Activated T-helper 1 cell treated with anti-CD3 and anti-CD28 coated beads, Interleukin-12 subunit alpha, Interleukin-12 subunit beta, Interleukin-2, Interleukin-4 antibody, amounts not matched to agents 30 ng/mL and 10 ng/mL and 1 ng/mL, durations not matched to agents 14 hours and 24 hours and 36 hours (primary cell): Measurements from ENCODE around the gene ZSCAN26. TPM values are rescaled to one million over a fixed set of nuclear protein-coding genes. Genes with fewer than 3 reads are reported as not detected.
"Not testable (repeated sequence)": the region's sequence is repeated elsewhere in the genome, so short reads cannot be mapped to it uniquely, and the experiment has no call there.

Source experiments
- DNase-seq: peaks from one replicate; pipeline ENCODE4 v3.0.0; 2021; ENCODE audit warnings: low spot score
- H3K27ac Mint-ChIP-seq: one replicate; pipeline ENCODE4 v1.8.0; 2021; ENCODE audit warnings: mild to moderate bottlenecking, mixed read lengths
- H3K27me3 Mint-ChIP-seq: one replicate; pipeline ENCODE4 v1.8.0; 2022; ENCODE audit warnings: mild to moderate bottlenecking, moderate library complexity, mixed read lengths; ENCODE audit not compliant: insufficient read depth
- H3K36me3 Mint-ChIP-seq: one replicate; pipeline ENCODE4 v1.8.0; 2021; ENCODE audit warnings: low read depth, mixed read lengths
- H3K4me1 Mint-ChIP-seq: one replicate; pipeline ENCODE4 v1.8.0; 2021; ENCODE audit warnings: low read depth, mixed read lengths
- H3K4me3 Mint-ChIP-seq: one replicate; pipeline ENCODE4 v1.8.0; 2021; ENCODE audit warnings: mild to moderate bottlenecking, moderate library complexity, mixed read lengths
- H3K9me3 Mint-ChIP-seq: one replicate; pipeline ENCODE4 v1.8.0; 2021; ENCODE audit warnings: mixed read lengths
- intact Hi-C: fragments of 100-400 bp; cut with micrococcal nuclease; formaldehyde crosslinking; loops from one replicate; pipeline ENCODE4 v1.15.1; 2024
- total RNA-seq: library from RNA; stranded (reverse); gene quantifications from 2 replicates; pipeline ENCODE4 v1.2.3, GENCODE V29; 2022

Gene ZSCAN26
- total RNA-seq, 1 donor from 2014 or later = 5.4 TPM

DNA sequence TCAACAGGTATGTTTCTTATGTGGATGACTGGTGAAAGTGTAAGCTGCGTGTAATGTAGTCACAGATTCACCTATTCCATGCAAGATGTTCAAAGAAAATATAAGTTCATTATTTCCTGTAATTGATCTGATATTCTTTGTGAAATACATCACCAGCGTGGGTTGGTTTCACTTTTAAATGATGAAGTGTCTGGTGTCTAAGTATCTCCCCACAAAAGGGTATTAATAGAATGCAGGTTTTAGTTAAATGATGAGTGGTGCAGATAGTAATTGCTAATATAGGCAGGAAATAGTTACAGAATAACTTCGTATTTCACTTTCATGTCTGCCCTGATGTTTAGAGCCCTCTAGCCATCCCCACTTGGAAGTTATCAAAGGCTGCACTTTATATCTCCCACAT is 36.6 kb downstream of the ZSCAN26 start:
- no peak for DNase-seq
- H3K27me3 Mint-ChIP-seq = peaks cover 5% of the 10 kb centered on the region
- H3K4me1 Mint-ChIP-seq = peaks cover 15% of the 10 kb centered on the region
- peaks cover 13% of the 10 kb centered on the region for H3K9me3 Mint-ChIP-seq
- no peak overlapping the region for H3K4me3 Mint-ChIP-seq
- H3K36me3 Mint-ChIP-seq = peaks cover 5% of the 10 kb centered on the region
- no peak overlapping the region for H3K27ac Mint-ChIP-seq
- intact Hi-C loops = no loop called here

GRCh38 chr6:28306363-28306762 is 39.4 kb downstream of the ZSCAN26 start:
- H3K27me3 Mint-ChIP-seq, H3K36me3 Mint-ChIP-seq, H3K4me3 Mint-ChIP-seq, DNase-seq, intact Hi-C loops, H3K27ac Mint-ChIP-seq: not testable (repeated sequence)
- H3K4me1 Mint-ChIP-seq = peaks cover 15% of the 10 kb centered on the region
- peaks cover 15% of the 10 kb centered on the region for H3K9me3 Mint-ChIP-seq

GRCh38 chr6:28311139-28311823 is 44.3 kb downstream of the ZSCAN26 start:
- Mint-ChIP-seq H3K4me1 (no peaks in the 10 kb centered on the region), H3K27me3 (peaks cover 15% of the 10 kb centered on the region), H3K36me3 (peaks cover 2% of the 10 kb centered on the region), H3K9me3 (peaks cover 10% of the 10 kb centered on the region), H3K27ac (no peak overlapping the region), H3K4me3 (no peak overlapping the region)
- intact Hi-C loops = no loop called here
- no peak for DNase-seq

GRCh38 chr6:28312939-28313338 is 46.0 kb downstream of the ZSCAN26 start:
- intact Hi-C loops = no loop called here
- Mint-ChIP-seq H3K4me1 (no peaks in the 10 kb centered on the region), H3K27ac (no peak overlapping the region), H3K36me3 (peaks cover 2% of the 10 kb centered on the region), H3K27me3 (peaks cover 17% of the 10 kb centered on the region), H3K4me3 (no peak overlapping the region), H3K9me3 (peaks cover 6% of the 10 kb centered on the region)
- no peak for DNase-seq

GRCh38 chr6:28315628-28316027 is 48.7 kb downstream of the ZSCAN26 start:
- no peaks in the 10 kb centered on the region for H3K36me3 Mint-ChIP-seq
- H3K4me1 Mint-ChIP-seq = no peaks in the 10 kb centered on the region
- intact Hi-C loops = no loop called here
- peaks cover under 1% of the 10 kb centered on the region for H3K9me3 Mint-ChIP-seq
- no peak overlapping the region for H3K27ac Mint-ChIP-seq
- H3K4me3 Mint-ChIP-seq = no peak overlapping the region
- DNase-seq = no peak
- peaks cover 15% of the 10 kb centered on the region for H3K27me3 Mint-ChIP-seq

- DNase-seq, H3K27ac Mint-ChIP-seq, H3K4me3 Mint-ChIP-seq, H3K36me3 Mint-ChIP-seq, intact Hi-C loops, H3K4me1 Mint-ChIP-seq: not testable (repeated sequence)
- Mint-ChIP-seq H3K27me3 (peaks cover 10% of the 10 kb centered on the region), H3K9me3 (peaks cover 11% of the 10 kb centered on the region)
Observed at GRCh38 chr6:28317866-28318265, 50.9 kb downstream of the ZSCAN26 start.

- H3K4me3 Mint-ChIP-seq = no peak overlapping the region
- intact Hi-C loops = no loop called here
- H3K27me3 Mint-ChIP-seq = peaks cover 6% of the 10 kb centered on the region
- H3K9me3 Mint-ChIP-seq = peaks cover 49% of the 10 kb centered on the region
- H3K27ac Mint-ChIP-seq = no peak overlapping the region
- peaks cover 7% of the 10 kb centered on the region for H3K36me3 Mint-ChIP-seq
- H3K4me1 Mint-ChIP-seq = no peaks in the 10 kb centered on the region
- no peak for DNase-seq
Observed at GRCh38 chr6:28322661-28323060, 55.7 kb downstream of the ZSCAN26 start.

DNA sequence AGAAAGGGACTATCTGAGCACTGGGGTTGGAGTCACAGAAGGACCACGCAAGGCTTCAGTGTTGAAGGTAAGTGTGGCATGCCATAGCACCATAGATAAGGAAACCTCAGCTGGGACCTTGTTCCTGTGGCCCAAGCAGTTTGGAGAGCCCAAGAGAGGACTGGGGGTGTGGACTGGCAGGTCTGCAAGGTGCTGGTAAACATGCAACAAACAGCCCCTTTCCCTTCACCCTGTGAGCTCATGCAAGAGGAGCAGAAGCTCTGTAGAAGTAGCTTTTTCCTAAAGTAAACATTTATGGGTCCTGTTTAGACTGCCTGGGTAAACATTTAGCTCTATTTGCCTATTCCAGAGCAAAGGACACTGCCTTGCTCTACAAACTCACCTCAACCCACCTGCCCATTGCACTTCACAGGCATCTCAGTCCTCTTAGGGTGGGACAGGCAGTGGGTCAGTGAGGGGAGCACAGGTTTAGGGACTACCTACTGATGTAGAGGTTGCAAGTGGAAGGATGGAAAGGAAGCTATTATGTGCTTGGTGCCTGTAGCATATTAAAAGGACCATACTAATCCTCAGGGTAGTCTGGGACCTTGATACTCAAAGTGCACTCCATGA is 57.0 kb downstream of the ZSCAN26 start:
- H3K36me3 Mint-ChIP-seq = peaks cover 9% of the 10 kb centered on the region
- intact Hi-C loops = no loop called here
- no peak overlapping the region for H3K27ac Mint-ChIP-seq
- no peak overlapping the region for H3K4me3 Mint-ChIP-seq
- peaks cover 3% of the 10 kb centered on the region for H3K27me3 Mint-ChIP-seq
- no peaks in the 10 kb centered on the region for H3K4me1 Mint-ChIP-seq
- peaks cover 55% of the 10 kb centered on the region for H3K9me3 Mint-ChIP-seq
- no peak for DNase-seq

GRCh38 chr6:28326371-28326948 is 59.5 kb downstream of the ZSCAN26 start:
- DNase-seq = no peak
- Mint-ChIP-seq H3K27me3 (no peaks in the 10 kb centered on the region), H3K9me3 (peaks cover 61% of the 10 kb centered on the region), H3K27ac (no peak overlapping the region), H3K4me1 (no peaks in the 10 kb centered on the region), H3K36me3 (peaks cover 9% of the 10 kb centered on the region), H3K4me3 (no peak overlapping the region)
- intact Hi-C loops = no loop called here

Other genes starting within 250 kb of the ZSCAN26 start
- gene ZNF165, start 186.6 kb upstream of the ZSCAN26 start, total RNA-seq = 0.12 and 0.41 TPM in 2 replicates
- 4.8 TPM in 2 replicates for gene ZSCAN16, start 142.5 kb upstream of the ZSCAN26 start, total RNA-seq
- 18.2 and 18.5 TPM in 2 replicates for gene ZKSCAN8, start 125.3 kb upstream of the ZSCAN26 start, total RNA-seq
- 6.1 and 8.1 TPM in 2 replicates for gene ZSCAN9, start 41.9 kb upstream of the ZSCAN26 start, total RNA-seq
- 4.8 and 6.0 TPM in 2 replicates for gene ZKSCAN4, start 14.9 kb upstream of the ZSCAN26 start, total RNA-seq
- gene NKAPL, start 7.8 kb upstream of the ZSCAN26 start, total RNA-seq = 0.16 TPM in 1 of 2 replicates, not detected in the other
- gene PGBD1, start 14.4 kb downstream of the ZSCAN26 start, total RNA-seq = 1.7 and 2.0 TPM in 2 replicates
- gene ZSCAN31, start 69.0 kb downstream of the ZSCAN26 start, total RNA-seq = 1.0 and 1.2 TPM in 2 replicates
- gene ZKSCAN3, start 82.8 kb downstream of the ZSCAN26 start, total RNA-seq = 2.9 and 3.3 TPM in 2 replicates
- 5.6 and 5.7 TPM in 2 replicates for gene ZSCAN12, start 132.6 kb downstream of the ZSCAN26 start, total RNA-seq
- gene ZSCAN23, start 176.3 kb downstream of the ZSCAN26 start, total RNA-seq = 1.1 and 2.2 TPM in 2 replicates
- not detected in 2 replicates for gene GPX6, start 248.7 kb downstream of the ZSCAN26 start, total RNA-seq